Activated CD8-positive, alpha-beta memory T cell treated with anti-CD3 and anti-CD28 coated beads, Interleukin-2, amount 50 U/mL, for 24 hours (primary cell): ENCODE results near the gene PFKFB2.

Experiments used
- DNase-seq: peaks from one replicate; pipeline ENCODE4 v3.0.0-alpha.2; 2020; ENCODE audit errors: extremely low read depth

The PFKFB2 gene

GRCh38 chr1:207089627-207090355 is 36.7 kb downstream of the PFKFB2 start:
- DNase-seq, result no peak

- DNase-seq, result no peak
These were observed 38.3 kb downstream of the PFKFB2 start for GRCh38 chr1:207091200-207091908.

GRCh38 chr1:207093944-207094343 is 40.9 kb downstream of the PFKFB2 start:
- DNase-seq, result no peak

GRCh38 chr1:207097871-207098324 is 44.8 kb downstream of the PFKFB2 start:
- DNase-seq, result no peak

- DNase-seq, result no peak
These were observed 48.6 kb downstream of the PFKFB2 start for GRCh38 chr1:207101720-207102119.

- no peak for DNase-seq
These were observed 49.1 kb downstream of the PFKFB2 start for GRCh38 chr1:207102146-207102545.

- DNase-seq, result no peak
These were observed 49.6 kb downstream of the PFKFB2 start for GRCh38 chr1:207102659-207103058.

GRCh38 chr1:207103892-207104373 is 50.9 kb downstream of the PFKFB2 start, which contains the start of gene C4BPA:
C4BPA (plus strand) TSS chr1:207104233; CDS start chr1:207113026, 8,793 bp downstream.
- no peak for DNase-seq

- no peak for DNase-seq
These were observed 55.9 kb downstream of the PFKFB2 start for GRCh38 chr1:207109004-207109403.

- no peak for DNase-seq
These were observed 59.7 kb downstream of the PFKFB2 start for GRCh38 chr1:207112616-207113296.

- DNase-seq, result no peak
These were observed 62.2 kb downstream of the PFKFB2 start for GRCh38 chr1:207115269-207115668.

- DNase-seq, result no peak
These were observed 71.3 kb downstream of the PFKFB2 start for GRCh38 chr1:207124389-207124788.

- DNase-seq, result no peak
These were observed 75.4 kb downstream of the PFKFB2 start for GRCh38 chr1:207128336-207128921.

GRCh38 chr1:207129053-207129452 is 76.0 kb downstream of the PFKFB2 start:
- no peak for DNase-seq
